ENCODE data around the gene LDLRAP1. TPM values are rescaled to one million over a fixed set of nuclear protein-coding genes. Genes with fewer than 3 reads are reported as not detected.

The LDLRAP1 gene, protein sequence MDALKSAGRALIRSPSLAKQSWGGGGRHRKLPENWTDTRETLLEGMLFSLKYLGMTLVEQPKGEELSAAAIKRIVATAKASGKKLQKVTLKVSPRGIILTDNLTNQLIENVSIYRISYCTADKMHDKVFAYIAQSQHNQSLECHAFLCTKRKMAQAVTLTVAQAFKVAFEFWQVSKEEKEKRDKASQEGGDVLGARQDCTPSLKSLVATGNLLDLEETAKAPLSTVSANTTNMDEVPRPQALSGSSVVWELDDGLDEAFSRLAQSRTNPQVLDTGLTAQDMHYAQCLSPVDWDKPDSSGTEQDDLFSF
- total RNA-seq (10 to 100 TPM; 16.6 to 19.8 TPM), polyA plus RNA-seq (ENCODE audit: insufficient read depth, low read depth, low replicate concordance) (11.7 TPM)
- long read RNA-seq, donor 1, transcript LDLRAP1-201 (9 exons, 2,940 nt) = major isoform, 5 of 10 reads
- long read RNA-seq, donor 1, partial matches to known transcripts = 5 of 10 reads
- long read RNA-seq, donor 1, other reads (novel, unspliced or antisense) = 0 of 10 reads
- long read RNA-seq, donor 2, transcript LDLRAP1-201 (9 exons, 2,940 nt) = major isoform, 9 of 10 reads
- long read RNA-seq, donor 2, partial matches to known transcripts = 0 of 10 reads
- long read RNA-seq, donor 2, other reads (novel, unspliced or antisense) = 0 of 10 reads

DNA sequence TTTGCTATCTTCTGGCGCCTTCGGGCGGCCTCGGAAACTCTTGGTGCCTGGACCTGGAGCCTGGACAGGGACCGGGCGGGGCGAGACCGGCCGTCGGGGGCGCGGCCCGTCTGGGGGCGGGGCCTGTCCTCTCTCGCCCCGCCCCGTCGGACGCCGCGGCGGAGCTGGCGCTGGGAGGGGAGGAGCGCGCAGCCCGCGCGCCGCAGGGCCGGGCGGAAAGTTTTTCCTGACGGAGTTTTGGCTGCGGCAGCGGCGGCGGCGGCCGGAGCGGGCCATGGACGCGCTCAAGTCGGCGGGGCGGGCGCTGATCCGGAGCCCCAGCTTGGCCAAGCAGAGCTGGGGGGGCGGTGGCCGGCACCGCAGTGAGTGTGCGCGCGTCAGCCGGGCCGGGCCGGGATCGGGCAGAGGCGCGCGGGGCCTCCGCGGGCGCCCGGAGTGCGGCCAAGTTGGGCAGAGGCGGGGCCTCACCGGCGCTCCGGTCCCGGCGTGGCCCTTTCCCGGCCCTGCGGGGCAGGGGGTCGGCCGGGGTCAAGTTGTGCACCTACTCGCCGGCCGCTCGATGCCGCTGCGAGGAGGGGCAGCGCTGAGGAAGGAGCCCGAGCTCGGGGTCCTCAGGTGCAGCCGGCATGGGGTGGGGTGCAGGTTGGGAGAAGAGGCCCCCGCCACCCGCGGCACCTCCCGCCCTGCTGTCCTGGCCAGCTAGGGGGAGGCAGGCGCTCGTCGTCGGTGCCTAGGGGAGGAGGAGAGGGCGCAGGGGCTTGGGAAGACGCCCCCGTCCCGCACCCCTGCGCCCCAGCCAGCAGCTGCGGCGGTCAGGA is at the start of gene LDLRAP1:
TSS of gene LDLRAP1 (plus strand) at position 182 of the 818 bp plus-strand sequence. CDS start at position 275, 93 bp downstream.
- no peak for TF ChIP-seq POLR2A (IDR thresholded peaks at IDR 0.05)
- TF ChIP-seq, protein P1, sequence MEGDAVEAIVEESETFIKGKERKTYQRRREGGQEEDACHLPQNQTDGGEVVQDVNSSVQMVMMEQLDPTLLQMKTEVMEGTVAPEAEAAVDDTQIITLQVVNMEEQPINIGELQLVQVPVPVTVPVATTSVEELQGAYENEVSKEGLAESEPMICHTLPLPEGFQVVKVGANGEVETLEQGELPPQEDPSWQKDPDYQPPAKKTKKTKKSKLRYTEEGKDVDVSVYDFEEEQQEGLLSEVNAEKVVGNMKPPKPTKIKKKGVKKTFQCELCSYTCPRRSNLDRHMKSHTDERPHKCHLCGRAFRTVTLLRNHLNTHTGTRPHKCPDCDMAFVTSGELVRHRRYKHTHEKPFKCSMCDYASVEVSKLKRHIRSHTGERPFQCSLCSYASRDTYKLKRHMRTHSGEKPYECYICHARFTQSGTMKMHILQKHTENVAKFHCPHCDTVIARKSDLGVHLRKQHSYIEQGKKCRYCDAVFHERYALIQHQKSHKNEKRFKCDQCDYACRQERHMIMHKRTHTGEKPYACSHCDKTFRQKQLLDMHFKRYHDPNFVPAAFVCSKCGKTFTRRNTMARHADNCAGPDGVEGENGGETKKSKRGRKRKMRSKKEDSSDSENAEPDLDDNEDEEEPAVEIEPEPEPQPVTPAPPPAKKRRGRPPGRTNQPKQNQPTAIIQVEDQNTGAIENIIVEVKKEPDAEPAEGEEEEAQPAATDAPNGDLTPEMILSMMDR (IDR thresholded peaks at IDR 0.05) = no peak
- peak within 1 kb of the TSS; percentile 75 to 84 for H3K4me3 ChIP-seq
- peaks cover 22% of the 10 kb centered on the region for H3K4me1 ChIP-seq
- H3K9me3 ChIP-seq = no peaks in the 10 kb centered on the region
- H3K27ac ChIP-seq = peak within 1 kb of the TSS; percentile 10 to 73
- no peaks in the 10 kb centered on the region for H3K36me3 ChIP-seq (ENCODE audit: low read depth, missing control alignments)
- intact Hi-C loops (cut with DNase I; ENCODE audit: low total_unique reads) = no loop called here
- DNase-seq = peak; percentile 71
- H3K27me3 ChIP-seq = no peaks in the 10 kb centered on the region
- 0 to 1% methylated on average over 5 to 23 of the region's 99 CpGs for WGBS, 2 donors

DNA sequence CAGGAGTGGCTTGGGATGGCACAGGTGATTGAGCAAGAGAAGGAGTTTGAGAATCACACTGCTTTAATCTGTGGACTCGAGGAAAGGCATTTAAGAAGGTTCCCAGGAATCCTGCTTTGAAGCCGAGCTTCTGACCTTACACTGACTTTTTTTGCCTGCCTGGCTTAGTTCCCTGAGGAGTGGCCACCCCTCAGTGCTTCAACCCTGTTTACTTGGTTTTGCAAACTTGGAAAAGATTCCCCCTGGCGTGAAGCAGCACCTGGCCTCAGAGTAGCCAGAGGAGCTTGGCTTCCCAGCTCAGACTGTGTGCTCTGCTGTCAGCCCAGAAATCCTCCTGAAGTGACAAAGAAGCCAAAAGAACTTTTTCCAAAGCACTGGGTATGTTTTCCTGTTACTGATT is 48.5 kb upstream of the LDLRAP1 start:
- no peaks in the 10 kb centered on the region for H3K9me3 ChIP-seq
- no peak for DNase-seq
- 52 to 56% methylated on average over 3 of the region's 3 CpGs for WGBS, 2 donors
- no peaks in the 10 kb centered on the region for H3K27me3 ChIP-seq
- H3K4me1 ChIP-seq = no peaks in the 10 kb centered on the region
- H3K36me3 ChIP-seq (ENCODE audit: low read depth, missing control alignments) = no peaks in the 10 kb centered on the region
- H3K27ac ChIP-seq = peak overlapping the region in 1 of 2 donors; percentile 16
- intact Hi-C loops (cut with DNase I; ENCODE audit: low total_unique reads) = no loop called here
- TF ChIP-seq, protein P1 (IDR thresholded peaks at IDR 0.05) = no peak
- TF ChIP-seq POLR2A (IDR thresholded peaks at IDR 0.05) = no peak
- H3K4me3 ChIP-seq = no peak overlapping the region

DNA sequence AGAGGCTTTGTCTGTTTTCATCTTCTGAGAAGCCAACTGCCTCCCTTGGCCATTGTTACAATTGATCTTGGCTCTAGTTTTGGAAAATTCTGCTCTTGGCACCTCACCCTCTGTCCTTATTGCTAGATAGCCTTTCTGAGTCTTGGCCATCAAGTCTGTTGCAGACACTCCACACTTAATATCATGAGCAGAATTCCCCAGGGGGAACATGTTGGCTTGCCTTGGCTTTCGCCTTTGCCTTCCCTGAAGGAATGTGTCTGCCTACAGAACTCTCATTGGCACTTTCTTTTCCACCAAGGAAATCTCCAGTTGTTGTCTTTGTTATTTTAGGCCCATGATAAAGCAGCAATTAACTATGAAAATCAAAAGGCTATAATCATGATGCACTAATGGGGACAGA is 42.7 kb upstream of the LDLRAP1 start:
- Histone ChIP-seq H3K9me3 (no peaks in the 10 kb centered on the region), H3K27me3 (no peaks in the 10 kb centered on the region), H3K4me1 (peaks cover 20% of the 10 kb centered on the region), H3K4me3 (no peak overlapping the region), H3K36me3 (ENCODE audit: low read depth, missing control alignments) (no peaks in the 10 kb centered on the region), H3K27ac (peak overlapping the region in 1 of 2 donors; percentile 17)
- 37 to 67% methylated on average over 1 of the region's 1 CpG for WGBS, 2 donors
- no peak for DNase-seq
- no peak for TF ChIP-seq POLR2A (IDR thresholded peaks at IDR 0.05)
- TF ChIP-seq, protein P1 (IDR thresholded peaks at IDR 0.05) = no peak
- intact Hi-C loops (cut with DNase I; ENCODE audit: low total_unique reads) = loop anchor here (10.0 kb wide), 1 partner anchor 56 kb away; no protein-coding TSS in a partner anchor

DNA sequence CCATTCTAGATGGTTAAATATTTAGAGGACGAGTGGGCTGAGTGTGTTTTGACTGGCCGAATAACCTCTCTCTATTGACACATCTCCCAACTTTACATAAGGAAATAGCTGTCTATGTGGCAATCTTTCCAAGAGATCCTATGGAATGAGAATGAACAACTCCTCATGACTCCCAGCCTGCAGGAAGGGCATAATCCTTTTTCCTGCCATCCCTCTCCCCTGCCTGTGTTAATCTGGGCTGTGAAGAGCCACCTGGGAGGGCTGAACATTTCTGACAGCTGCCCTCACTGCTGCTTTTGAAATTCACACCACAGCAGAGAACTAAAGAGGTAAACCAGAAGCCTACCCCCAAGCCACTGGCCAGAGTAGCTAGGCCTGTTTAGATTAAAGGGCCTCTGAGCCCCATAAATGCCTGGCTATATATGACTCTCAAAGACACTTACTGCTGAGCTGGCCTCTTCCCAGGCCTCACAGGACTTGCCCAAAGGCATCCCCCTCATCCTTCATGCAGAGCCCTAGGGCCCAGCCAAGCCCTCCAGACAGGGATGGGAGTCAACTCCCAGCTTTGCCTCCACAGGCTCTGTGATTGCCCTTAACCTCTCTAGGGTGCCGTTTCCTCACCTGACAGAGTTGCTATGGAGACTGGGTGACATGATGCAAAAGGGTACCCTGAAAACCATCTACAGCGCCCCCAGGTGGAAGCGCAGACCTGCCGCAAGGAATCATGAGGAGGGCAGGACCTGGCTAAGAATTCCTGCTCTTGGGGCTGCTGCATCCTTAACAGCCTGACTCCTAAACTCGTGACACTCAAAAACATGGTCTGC is 42.0 kb upstream of the LDLRAP1 start:
- Histone ChIP-seq H3K4me1 (peaks cover 27% of the 10 kb centered on the region), H3K27me3 (no peaks in the 10 kb centered on the region), H3K9me3 (no peaks in the 10 kb centered on the region), H3K36me3 (ENCODE audit: low read depth, missing control alignments) (no peaks in the 10 kb centered on the region), H3K27ac (peak overlapping the region in 1 of 2 donors; percentile 17), H3K4me3 (no peak overlapping the region)
- no peak for DNase-seq
- TF ChIP-seq POLR2A (IDR thresholded peaks at IDR 0.05) = no peak
- TF ChIP-seq, protein P1 (IDR thresholded peaks at IDR 0.05) = no peak
- 68 to 75% methylated on average over 5 to 7 of the region's 7 CpGs for WGBS, 2 donors
- intact Hi-C loops (cut with DNase I; ENCODE audit: low total_unique reads) = loop anchor here (10.0 kb wide), 1 partner anchor 57 kb away; no protein-coding TSS in a partner anchor
